ENCODE results near the gene ZNF207.
"Not testable (repeated sequence)": the region's sequence is repeated elsewhere in the genome, so short reads cannot be mapped to it uniquely, and the experiment has no call there.

Gene ZNF207

GRCh38 chr17:32383926-32384434, 34.0 kb downstream of the ZNF207 start:
- Histone ChIP-seq H3K27me3 (ENCODE audit: insufficient read depth, poor library complexity, severe bottlenecking) (no peaks in the 10 kb centered on the region), H3K27ac (replicated peaks) (no peak overlapping the region; the same call in 1 of the 2 replicates), H3K4me3 (replicated peaks; ENCODE audit: insufficient read depth, low read length) (no peak overlapping the region)
- TF ChIP-seq CTCF (IDR thresholded peaks at IDR 0.05; ENCODE audit: insufficient read depth, low read length) (no peak), GABPA (IDR thresholded peaks at IDR 0.05; ENCODE audit: low read depth) (no peak), POLR2AphosphoS5 (IDR thresholded peaks at IDR 0.05; ENCODE audit: low read depth) (no peak), SPI1 (IDR thresholded peaks at IDR 0.05; ENCODE audit: borderline replicate concordance, low read depth) (no peak), REST (IDR thresholded peaks at IDR 0.05; ENCODE audit: insufficient replicate concordance, low read depth) (no peak)
- no peak for DNase-seq (ENCODE audit: low read depth in 1 of 2, low spot score in 1 of 2)

- Histone ChIP-seq H3K4me3 (replicated peaks; ENCODE audit: insufficient read depth, low read length) (no peak overlapping the region), H3K27me3 (ENCODE audit: insufficient read depth, poor library complexity, severe bottlenecking) (no peaks in the 10 kb centered on the region), H3K27ac (replicated peaks) (no peak overlapping the region)
- TF ChIP-seq REST (IDR thresholded peaks at IDR 0.05; ENCODE audit: insufficient replicate concordance, low read depth) (no peak), SPI1 (IDR thresholded peaks at IDR 0.05; ENCODE audit: borderline replicate concordance, low read depth) (peak; percentile 53; the same call in 1 of the 2 replicates), POLR2AphosphoS5 (IDR thresholded peaks at IDR 0.05; ENCODE audit: low read depth) (peak; percentile 14; the same call in 1 of the 2 replicates)
- no peak for DNase-seq (ENCODE audit: low read depth in 1 of 2, low spot score in 1 of 2)
These were observed 35.2 kb downstream of the ZNF207 start for GRCh38 chr17:32385121-32385520.

GRCh38 chr17:32385971-32386370, 36.0 kb downstream of the ZNF207 start:
- no peaks in the 10 kb centered on the region for H3K27me3 ChIP-seq (ENCODE audit: insufficient read depth, poor library complexity, severe bottlenecking)
- no peak for TF ChIP-seq GABPA (IDR thresholded peaks at IDR 0.05; ENCODE audit: low read depth)
- no peak for DNase-seq (ENCODE audit: low read depth in 1 of 2, low spot score in 1 of 2)
- no peak overlapping the region for H3K4me3 ChIP-seq (replicated peaks; ENCODE audit: insufficient read depth, low read length)
- no peak overlapping the region for H3K27ac ChIP-seq (replicated peaks)

- no peak for TF ChIP-seq SPI1 (IDR thresholded peaks at IDR 0.05; ENCODE audit: borderline replicate concordance, low read depth)
- no peak for TF ChIP-seq REST (IDR thresholded peaks at IDR 0.05; ENCODE audit: insufficient replicate concordance, low read depth)
- no peak for TF ChIP-seq POLR2AphosphoS5 (IDR thresholded peaks at IDR 0.05; ENCODE audit: low read depth)
- no peak for TF ChIP-seq GABPA (IDR thresholded peaks at IDR 0.05; ENCODE audit: low read depth)
- no peak for TF ChIP-seq CTCF (IDR thresholded peaks at IDR 0.05; ENCODE audit: insufficient read depth, low read length)
- Histone ChIP-seq H3K27me3 (ENCODE audit: insufficient read depth, poor library complexity, severe bottlenecking) (no peaks in the 10 kb centered on the region), H3K4me3 (replicated peaks; ENCODE audit: insufficient read depth, low read length) (no peak overlapping the region), H3K27ac (replicated peaks) (no peak overlapping the region)
- no peak for DNase-seq (ENCODE audit: low read depth in 1 of 2, low spot score in 1 of 2)
These were observed 36.9 kb downstream of the ZNF207 start for GRCh38 chr17:32386844-32387243.

- DNase-seq (ENCODE audit: low read depth in 1 of 2, low spot score in 1 of 2); H3K27me3 ChIP-seq (ENCODE audit: insufficient read depth, poor library complexity, severe bottlenecking); H3K27ac ChIP-seq (replicated peaks); H3K4me3 ChIP-seq (replicated peaks; ENCODE audit: insufficient read depth, low read length): not testable (repeated sequence)
These were observed 38.2 kb downstream of the ZNF207 start for GRCh38 chr17:32388128-32388527.
